GM19324 (cell line): Measurements from ENCODE around the gene CAMTA2.
"Not testable (repeated sequence)": the region's sequence is repeated elsewhere in the genome, so short reads cannot be mapped to it uniquely, and the experiment has no call there.

ENCODE experiments used
- ATAC-seq: cut with Tn5 transposase; IDR thresholded peaks from one replicate; pipeline ENCODE4 v1.9.1; 2021; ENCODE audit warnings: mild to moderate bottlenecking, moderate library complexity; ENCODE audit not compliant: unreplicated experiment, low FRiP score

Gene CAMTA2

GRCh38 chr17:4986951-4987766 is at the start of gene CAMTA2:
TSS of gene CAMTA2 (minus strand) at chr17:4987675. CDS start at chr17:4986222, 1,453 bp downstream.
- peak; percentile 76 for ATAC-seq

GRCh38 chr17:5035315-5035714 is 47.8 kb upstream of the CAMTA2 start, which contains the start of gene SLC52A1:
TSS of gene SLC52A1 (minus strand) at chr17:5035426. CDS start at chr17:5034606, 820 bp downstream.
- no peak for ATAC-seq

GRCh38 chr17:5034651-5035050 is 47.2 kb upstream of the CAMTA2 start:
- no peak for ATAC-seq

- ATAC-seq = no peak
Measured at GRCh38 chr17:5034063-5034462, 46.6 kb upstream of the CAMTA2 start.

- no peak for ATAC-seq
Measured at GRCh38 chr17:5033352-5034015, 46.0 kb upstream of the CAMTA2 start.

- ATAC-seq = no peak
Measured at GRCh38 chr17:5032865-5033264, 45.4 kb upstream of the CAMTA2 start.

GRCh38 chr17:5031365-5032082 is 44.0 kb upstream of the CAMTA2 start:
- peak; percentile 64 for ATAC-seq

- not testable (repeated sequence) for ATAC-seq
Measured at GRCh38 chr17:5030168-5030567, 42.7 kb upstream of the CAMTA2 start.

- no peak for ATAC-seq
Measured at GRCh38 chr17:5027916-5028315, 40.4 kb upstream of the CAMTA2 start.

- ATAC-seq = no peak
Measured at GRCh38 chr17:5027299-5027698, 39.8 kb upstream of the CAMTA2 start.

- ATAC-seq = no peak
Measured at GRCh38 chr17:5024604-5025003, 37.1 kb upstream of the CAMTA2 start.

- no peak for ATAC-seq
Measured at GRCh38 chr17:5023588-5024147, 36.2 kb upstream of the CAMTA2 start.

- no peak for ATAC-seq
Measured at GRCh38 chr17:5022171-5022711, 34.8 kb upstream of the CAMTA2 start.

GRCh38 chr17:5020502-5021023 is 33.1 kb upstream of the CAMTA2 start:
- no peak for ATAC-seq

GRCh38 chr17:5019475-5019956 is 32.0 kb upstream of the CAMTA2 start:
- no peak for ATAC-seq

- no peak for ATAC-seq
Measured at GRCh38 chr17:5014357-5014756, 26.9 kb upstream of the CAMTA2 start.

- no peak for ATAC-seq
Measured at GRCh38 chr17:5011928-5012327, 24.5 kb upstream of the CAMTA2 start.

- ATAC-seq = no peak
Measured at GRCh38 chr17:5003214-5003867, 15.9 kb upstream of the CAMTA2 start.

- no peak for ATAC-seq
Measured at GRCh38 chr17:5002121-5002788, 14.8 kb upstream of the CAMTA2 start.
